IPS DF 6.9 (cell line): ENCODE measurements around the gene ZNF775.

Source experiments
- DNase-seq: peaks from one replicate; pipeline ENCODE4 v3.0.0-alpha.2; 2013; ENCODE audit warnings: low read depth, low spot score
- H3K27ac ChIP-seq: one replicate; pipeline ENCODE4 v1.5.1; 2013; ENCODE audit warnings: low read length, control low read depth
- H3K27me3 ChIP-seq: 2 replicates; pipeline ENCODE4 v1.6.1; 2013; ENCODE audit warnings: mild to moderate bottlenecking, low read length; ENCODE audit not compliant: control insufficient read depth, insufficient read depth
- H3K36me3 ChIP-seq: 2 replicates; pipeline ENCODE4 v1.6.1; 2013; ENCODE audit warnings: low read length; ENCODE audit not compliant: control insufficient read depth, insufficient read depth
- H3K4me1 ChIP-seq: 2 replicates; pipeline ENCODE4 v1.6.1; 2013; ENCODE audit warnings: low read length; ENCODE audit not compliant: control insufficient read depth, insufficient read depth
- H3K4me3 ChIP-seq: 2 replicates; pipeline ENCODE4 v1.5.1; 2013; ENCODE audit warnings: mild to moderate bottlenecking, low read length
- H3K9me3 ChIP-seq: 2 replicates; pipeline ENCODE4 v1.6.1; 2013; ENCODE audit warnings: low read length, inconsistent platforms; ENCODE audit not compliant: control insufficient read depth, insufficient read depth
- WGBS: extraction: QIAGEN DNeasy Blood & Tissue Kit; methylation state at CpG from one replicate; pipeline ENCODE4 v1.1.7; 2013; ENCODE audit warnings: mixed read lengths, missing lambda C conversion rate; ENCODE audit not compliant: insufficient read length, insufficient coverage; 5-methylcytosine and 5-hydroxymethylcytosine counted together

ZNF775 gene

GRCh38 chr7:150428671-150429451 lies 49.7 kb downstream of the ZNF775 start:
- DNase-seq: no peak
- Histone ChIP-seq H3K9me3 (no peaks in the 10 kb centered on the region), H3K4me3 (no peak overlapping the region), H3K36me3 (no peaks in the 10 kb centered on the region; the same call in 1 of the 2 replicates), H3K27ac (no peak overlapping the region), H3K27me3 (no peaks in the 10 kb centered on the region), H3K4me1 (peaks cover 4% of the 10 kb centered on the region; the same call in 1 of the 2 replicates)
- WGBS: no CpG with 5 or more reads among the region's 11 CpGs

GRCh38 chr7:150429699-150430098 lies 50.6 kb downstream of the ZNF775 start:
- DNase-seq: no peak
- Histone ChIP-seq H3K36me3 (no peaks in the 10 kb centered on the region; the same call in 1 of the 2 replicates), H3K27ac (no peak overlapping the region), H3K9me3 (no peaks in the 10 kb centered on the region), H3K27me3 (no peaks in the 10 kb centered on the region), H3K4me3 (no peak overlapping the region), H3K4me1 (peaks cover 4% of the 10 kb centered on the region; the same call in 1 of the 2 replicates)
- no CpG with 5 or more reads among the region's 8 CpGs for WGBS

- DNase-seq: no peak
- no CpG with 5 or more reads among the region's 14 CpGs for WGBS
- no peak overlapping the region for H3K27ac ChIP-seq
- no peaks in the 10 kb centered on the region for H3K27me3 ChIP-seq
- H3K4me3 ChIP-seq: no peak overlapping the region
- H3K4me1 ChIP-seq: peaks cover 4% of the 10 kb centered on the region; the same call in 1 of the 2 replicates
- H3K9me3 ChIP-seq: no peaks in the 10 kb centered on the region
- no peaks in the 10 kb centered on the region; the same call in 1 of the 2 replicates for H3K36me3 ChIP-seq
Measured at GRCh38 chr7:150430465-150431085, 51.4 kb downstream of the ZNF775 start.

- Histone ChIP-seq H3K4me3 (no peak overlapping the region), H3K27me3 (no peaks in the 10 kb centered on the region), H3K9me3 (no peaks in the 10 kb centered on the region), H3K4me1 (peaks cover 4% of the 10 kb centered on the region; the same call in 1 of the 2 replicates), H3K27ac (no peak overlapping the region), H3K36me3 (no peaks in the 10 kb centered on the region; the same call in 1 of the 2 replicates)
- no CpG with 5 or more reads among the region's 7 CpGs for WGBS
- DNase-seq: no peak
Measured at GRCh38 chr7:150431839-150432658, 52.9 kb downstream of the ZNF775 start.

GRCh38 chr7:150432915-150433892 lies 54.1 kb downstream of the ZNF775 start:
- no peak overlapping the region for H3K27ac ChIP-seq
- H3K4me1 ChIP-seq: no peaks in the 10 kb centered on the region; the same call in 1 of the 2 replicates
- H3K4me3 ChIP-seq: no peak overlapping the region
- WGBS: no CpG with 5 or more reads among the region's 14 CpGs
- DNase-seq: no peak
- H3K9me3 ChIP-seq: no peaks in the 10 kb centered on the region
- H3K36me3 ChIP-seq: no peaks in the 10 kb centered on the region; the same call in 1 of the 2 replicates
- H3K27me3 ChIP-seq: no peaks in the 10 kb centered on the region

GRCh38 chr7:150434240-150434639 lies 55.1 kb downstream of the ZNF775 start:
- no peaks in the 10 kb centered on the region for H3K4me1 ChIP-seq
- H3K27me3 ChIP-seq: no peaks in the 10 kb centered on the region
- no peak overlapping the region for H3K27ac ChIP-seq
- H3K36me3 ChIP-seq: no peaks in the 10 kb centered on the region; the same call in 1 of the 2 replicates
- WGBS: no CpG with 5 or more reads among the region's 8 CpGs
- DNase-seq: no peak
- no peaks in the 10 kb centered on the region for H3K9me3 ChIP-seq
- H3K4me3 ChIP-seq: no peak overlapping the region

GRCh38 chr7:150435047-150435389 lies 55.9 kb downstream of the ZNF775 start:
- no peaks in the 10 kb centered on the region for H3K27me3 ChIP-seq
- H3K27ac ChIP-seq: no peak overlapping the region
- WGBS: no CpG with 5 or more reads among the region's 4 CpGs
- H3K36me3 ChIP-seq: no peaks in the 10 kb centered on the region; the same call in 1 of the 2 replicates
- no peaks in the 10 kb centered on the region for H3K4me1 ChIP-seq
- H3K9me3 ChIP-seq: no peaks in the 10 kb centered on the region
- H3K4me3 ChIP-seq: no peak overlapping the region
- DNase-seq: no peak

GRCh38 chr7:150435390-150436073 lies 56.4 kb downstream of the ZNF775 start:
- 100% methylated on average over 1 of the region's 8 CpGs for WGBS
- Histone ChIP-seq H3K27ac (no peak overlapping the region), H3K4me3 (no peak overlapping the region)

GRCh38 chr7:150439967-150440366 lies 60.8 kb downstream of the ZNF775 start:
- Histone ChIP-seq H3K27me3 (no peaks in the 10 kb centered on the region), H3K9me3 (no peaks in the 10 kb centered on the region), H3K27ac (no peak overlapping the region), H3K36me3 (no peaks in the 10 kb centered on the region), H3K4me3 (no peak overlapping the region), H3K4me1 (no peaks in the 10 kb centered on the region)
- no peak for DNase-seq
- WGBS: no CpG with 5 or more reads among the region's 2 CpGs

More at GRCh38 chr7:150435390-150436073, 56.4 kb downstream of the ZNF775 start:
- H3K9me3 ChIP-seq: no peaks in the 10 kb centered on the region
- no peaks in the 10 kb centered on the region for H3K4me1 ChIP-seq
- no peak for DNase-seq
- H3K27me3 ChIP-seq: no peaks in the 10 kb centered on the region
- no peaks in the 10 kb centered on the region; the same call in 1 of the 2 replicates for H3K36me3 ChIP-seq
